Panc1 (cell line): ENCODE results near the gene LONP2. TPM values are rescaled to one million over a fixed set of nuclear protein-coding genes. Genes with fewer than 3 reads are reported as not detected.

Experiments
- ATAC-seq: fragments of 200-7000 bp; cut with Tn5 transposase; 2 replicates; pipeline ENCODE4 v1.9.1; 2020; ENCODE audit warnings: mild to moderate bottlenecking, moderate library complexity
- BruUV-seq: library from RNA; stranded (reverse); fragments of 400-500 nt; replicated peaks from 2 replicates; lab custom pipeline; 2021; lab: Mats Ljungman, UMichigan
- CTCF ChIA-PET: fragments of 300-600 bp; sonication (Branson Sonifier 250); formaldehyde crosslinking; loops from one replicate; lab custom pipeline; 2022; ENCODE audit warnings: antibody characterized with exemption; lab: Charles Lee
- POLR2A ChIA-PET: fragments of 300-600 bp; sonication (Branson Sonifier 250); formaldehyde crosslinking; loops from one replicate; lab custom pipeline; 2022; ENCODE audit warnings: antibody characterized with exemption; lab: Charles Lee
- DNase-seq: peaks from one replicate; pipeline ENCODE4 v3.0.0-alpha.2; 2010; ENCODE audit warnings: low read depth, low spot score
- H3K27ac ChIP-seq: 2 replicates; pipeline ENCODE4 v1.5.1; 2011; ENCODE audit warnings: mild to moderate bottlenecking, low read length, inconsistent platforms
- H3K27me3 ChIP-seq: fragments of 200-500 bp; sonication (Bioruptor generic); 2 replicates; pipeline ENCODE4 v1.6.0; 2014; ENCODE audit warnings: low read length, inconsistent platforms; ENCODE audit not compliant: control insufficient read depth, insufficient read depth
- H3K36me3 ChIP-seq: fragments of 200-500 bp; sonication (Bioruptor generic); 2 replicates; pipeline ENCODE4 v1.5.1; 2014; ENCODE audit warnings: inconsistent platforms, mild to moderate bottlenecking, low read length, moderate library complexity; ENCODE audit not compliant: control insufficient read depth, insufficient read depth
- H3K4me1 ChIP-seq: 2 replicates; pipeline ENCODE4 v1.5.1; 2011; ENCODE audit warnings: inconsistent platforms, mild to moderate bottlenecking, low read length, moderate library complexity; ENCODE audit not compliant: control insufficient read depth, insufficient read depth
- H3K4me3 ChIP-seq, 2 experiments: 2 replicates each; pipeline ENCODE4 v1.5.1; 2011 to 2012; ENCODE audit warnings: low read depth in 2 of 2, low read length in 2 of 2, mild to moderate bottlenecking in 2 of 2, inconsistent platforms in 1 of 2, moderate library complexity in 1 of 2
- H3K9me3 ChIP-seq: fragments of 200-500 bp; sonication (Bioruptor generic); 2 replicates; pipeline ENCODE4 v1.5.1; 2014; ENCODE audit warnings: low read depth, mild to moderate bottlenecking, inconsistent platforms, low read length, moderate library complexity; ENCODE audit not compliant: control insufficient read depth, insufficient read depth
- POLR2AphosphoS5 ChIP-seq: IDR thresholded peaks from 2 replicates; pipeline ENCODE4 v1.6.1; 2012; ENCODE audit warnings: mild to moderate bottlenecking, low read depth, low read length, moderate library complexity
- SIN3A ChIP-seq: IDR thresholded peaks from 2 replicates; pipeline ENCODE4 v1.6.1; 2012; ENCODE audit warnings: low read depth, mild to moderate bottlenecking, low read length, moderate library complexity, borderline replicate concordance; ENCODE audit not compliant: insufficient read depth
- TCF7L2 ChIP-seq: IDR thresholded peaks from 2 replicates; pipeline ENCODE4 v1.6.1; 2011; ENCODE audit warnings: mild to moderate bottlenecking, low read depth, low read length, inconsistent platforms
- in situ Hi-C: cut with HindIII; loops from 2 replicates; pipeline ENCODE4 v1.10.0; 2016; ENCODE audit warnings: low sequenced_read_pairs, low pct_unique_long_range_greater_than_20kb
- intact Hi-C: fragments of 100-400 bp; cut with micrococcal nuclease; formaldehyde crosslinking; loops from one replicate; pipeline ENCODE4 v1.10.0; 2022; ENCODE audit not compliant: unreplicated experiment
- total RNA-seq: library from RNA; stranded (reverse); gene quantifications from one replicate; pipeline ENCODE4 v1.2.1, GENCODE V29; 2021; ENCODE audit not compliant: unreplicated experiment
- TF ChIP-seq, protein P1 (sequence below): fragments of 450-650 bp; IDR thresholded peaks from 2 replicates; pipeline ENCODE4 v1.5.1; 2017; ENCODE audit warnings: mild to moderate bottlenecking
- TF ChIP-seq, protein P2 (sequence below), 2 experiments: IDR thresholded peaks; 2 replicates each; pipeline ENCODE4 v1.6.1; 2011 to 2012; ENCODE audit warnings: low read depth in 2 of 2, control low read depth in 1 of 2, low read length in 1 of 2, mild to moderate bottlenecking in 1 of 2, moderate library complexity in 1 of 2; ENCODE audit not compliant: insufficient read depth in 1 of 2

The LONP2 gene
- total RNA-seq, 1 experiment from 2014 or later = 22.9 TPM

DNA sequence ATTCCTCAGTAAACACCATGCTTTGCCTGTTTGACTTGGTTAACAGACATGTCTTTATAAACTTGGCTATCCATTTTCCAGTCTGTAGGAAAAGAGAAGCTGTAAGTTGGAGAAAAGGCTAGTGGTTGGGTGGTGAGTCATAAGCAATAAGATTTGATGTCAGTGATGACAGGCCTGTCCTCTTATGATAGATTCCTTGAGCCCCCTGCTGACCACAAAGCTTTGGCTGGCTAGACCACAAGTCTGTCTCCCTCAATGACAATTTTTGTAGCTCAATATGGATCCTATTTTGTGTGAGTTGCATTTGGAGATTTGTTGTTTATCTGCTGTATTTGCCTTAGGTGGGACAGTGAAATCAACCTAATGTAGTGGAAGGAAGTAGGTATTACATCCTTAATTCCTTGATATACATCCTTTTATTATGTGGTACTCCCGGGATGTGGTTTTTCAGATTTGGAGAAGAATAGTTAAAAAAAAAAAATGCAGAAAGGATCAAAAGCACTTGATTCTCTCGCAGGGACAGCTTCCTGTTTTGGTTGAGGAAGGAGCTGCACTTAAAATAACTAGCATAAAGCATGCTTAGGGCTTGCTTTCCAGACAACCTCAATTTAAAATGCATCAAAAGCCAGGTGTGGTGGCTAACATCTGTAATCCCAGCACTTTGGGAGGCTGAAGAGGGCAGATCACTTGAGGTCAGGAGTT is 73.7 kb downstream of the LONP2 start:
- TF ChIP-seq SIN3A = no peak
- TF ChIP-seq TCF7L2 = no peak
- no peak for TF ChIP-seq POLR2AphosphoS5
- TF ChIP-seq, protein P1, sequence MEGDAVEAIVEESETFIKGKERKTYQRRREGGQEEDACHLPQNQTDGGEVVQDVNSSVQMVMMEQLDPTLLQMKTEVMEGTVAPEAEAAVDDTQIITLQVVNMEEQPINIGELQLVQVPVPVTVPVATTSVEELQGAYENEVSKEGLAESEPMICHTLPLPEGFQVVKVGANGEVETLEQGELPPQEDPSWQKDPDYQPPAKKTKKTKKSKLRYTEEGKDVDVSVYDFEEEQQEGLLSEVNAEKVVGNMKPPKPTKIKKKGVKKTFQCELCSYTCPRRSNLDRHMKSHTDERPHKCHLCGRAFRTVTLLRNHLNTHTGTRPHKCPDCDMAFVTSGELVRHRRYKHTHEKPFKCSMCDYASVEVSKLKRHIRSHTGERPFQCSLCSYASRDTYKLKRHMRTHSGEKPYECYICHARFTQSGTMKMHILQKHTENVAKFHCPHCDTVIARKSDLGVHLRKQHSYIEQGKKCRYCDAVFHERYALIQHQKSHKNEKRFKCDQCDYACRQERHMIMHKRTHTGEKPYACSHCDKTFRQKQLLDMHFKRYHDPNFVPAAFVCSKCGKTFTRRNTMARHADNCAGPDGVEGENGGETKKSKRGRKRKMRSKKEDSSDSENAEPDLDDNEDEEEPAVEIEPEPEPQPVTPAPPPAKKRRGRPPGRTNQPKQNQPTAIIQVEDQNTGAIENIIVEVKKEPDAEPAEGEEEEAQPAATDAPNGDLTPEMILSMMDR = no peak
- ATAC-seq (no peak), DNase-seq (no peak)
- Histone ChIP-seq H3K4me1 (no peaks in the 10 kb centered on the region), H3K4me3 (no peak overlapping the region), H3K36me3 (peaks cover 2% of the 10 kb centered on the region; the same call in 1 of the 2 replicates), H3K9me3 (no peaks in the 10 kb centered on the region), H3K27ac (no peak overlapping the region), H3K27me3 (no peaks in the 10 kb centered on the region)
- BruUV-seq = no TSS peak
- CTCF ChIA-PET = no interaction called here
- POLR2A ChIA-PET = no interaction called here
- intact Hi-C loops (no loop called here), in situ Hi-C loops (no loop called here)

DNA sequence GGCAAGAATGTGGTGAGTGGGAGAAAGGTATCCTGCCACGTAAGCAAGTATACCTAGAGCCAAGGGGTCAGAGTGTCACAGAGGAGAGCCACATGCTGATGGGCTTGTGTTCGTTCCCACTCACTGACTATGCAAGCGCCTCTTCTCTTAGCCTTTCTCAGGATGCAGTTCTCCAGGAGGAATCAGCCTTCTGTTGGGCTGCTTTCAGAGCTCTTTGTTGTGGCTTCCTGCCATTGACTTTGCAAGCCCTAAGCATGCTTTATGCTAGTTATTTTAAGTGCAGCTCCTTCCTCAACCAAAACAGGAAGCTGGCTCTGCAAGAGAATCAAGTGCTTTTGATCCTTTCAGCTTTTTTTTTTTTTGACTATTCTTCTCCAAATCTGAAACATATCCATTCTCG is 74.5 kb downstream of the LONP2 start:
- Histone ChIP-seq H3K4me1 (no peaks in the 10 kb centered on the region), H3K27ac (no peak overlapping the region), H3K36me3 (peaks cover 2% of the 10 kb centered on the region; the same call in 1 of the 2 replicates), H3K27me3 (no peaks in the 10 kb centered on the region), H3K4me3 (no peak overlapping the region), H3K9me3 (no peaks in the 10 kb centered on the region)
- BruUV-seq = no TSS peak
- intact Hi-C loops = no loop called here
- CTCF ChIA-PET = interaction anchor here (0.7 kb wide), 1 partner anchor 437 kb away, joined by 4 read pairs; no protein-coding TSS in a partner anchor
- TF ChIP-seq SIN3A = no peak
- TF ChIP-seq, protein P1 = no peak
- TF ChIP-seq, protein P2, sequence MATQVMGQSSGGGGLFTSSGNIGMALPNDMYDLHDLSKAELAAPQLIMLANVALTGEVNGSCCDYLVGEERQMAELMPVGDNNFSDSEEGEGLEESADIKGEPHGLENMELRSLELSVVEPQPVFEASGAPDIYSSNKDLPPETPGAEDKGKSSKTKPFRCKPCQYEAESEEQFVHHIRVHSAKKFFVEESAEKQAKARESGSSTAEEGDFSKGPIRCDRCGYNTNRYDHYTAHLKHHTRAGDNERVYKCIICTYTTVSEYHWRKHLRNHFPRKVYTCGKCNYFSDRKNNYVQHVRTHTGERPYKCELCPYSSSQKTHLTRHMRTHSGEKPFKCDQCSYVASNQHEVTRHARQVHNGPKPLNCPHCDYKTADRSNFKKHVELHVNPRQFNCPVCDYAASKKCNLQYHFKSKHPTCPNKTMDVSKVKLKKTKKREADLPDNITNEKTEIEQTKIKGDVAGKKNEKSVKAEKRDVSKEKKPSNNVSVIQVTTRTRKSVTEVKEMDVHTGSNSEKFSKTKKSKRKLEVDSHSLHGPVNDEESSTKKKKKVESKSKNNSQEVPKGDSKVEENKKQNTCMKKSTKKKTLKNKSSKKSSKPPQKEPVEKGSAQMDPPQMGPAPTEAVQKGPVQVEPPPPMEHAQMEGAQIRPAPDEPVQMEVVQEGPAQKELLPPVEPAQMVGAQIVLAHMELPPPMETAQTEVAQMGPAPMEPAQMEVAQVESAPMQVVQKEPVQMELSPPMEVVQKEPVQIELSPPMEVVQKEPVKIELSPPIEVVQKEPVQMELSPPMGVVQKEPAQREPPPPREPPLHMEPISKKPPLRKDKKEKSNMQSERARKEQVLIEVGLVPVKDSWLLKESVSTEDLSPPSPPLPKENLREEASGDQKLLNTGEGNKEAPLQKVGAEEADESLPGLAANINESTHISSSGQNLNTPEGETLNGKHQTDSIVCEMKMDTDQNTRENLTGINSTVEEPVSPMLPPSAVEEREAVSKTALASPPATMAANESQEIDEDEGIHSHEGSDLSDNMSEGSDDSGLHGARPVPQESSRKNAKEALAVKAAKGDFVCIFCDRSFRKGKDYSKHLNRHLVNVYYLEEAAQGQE (IDR thresholded peaks at IDR 0.05; ENCODE audit: insufficient read depth in 1 of 2, low read depth in 2 of 2, low read length in 1 of 2) = no peak
- no peak for TF ChIP-seq POLR2AphosphoS5
- TF ChIP-seq TCF7L2 = no peak
- ATAC-seq (no peak), DNase-seq (no peak)
- POLR2A ChIA-PET = no interaction called here
- in situ Hi-C loops = no loop called here
